Measurements from ENCODE around the gene WNK2.

The WNK2 gene

DNA sequence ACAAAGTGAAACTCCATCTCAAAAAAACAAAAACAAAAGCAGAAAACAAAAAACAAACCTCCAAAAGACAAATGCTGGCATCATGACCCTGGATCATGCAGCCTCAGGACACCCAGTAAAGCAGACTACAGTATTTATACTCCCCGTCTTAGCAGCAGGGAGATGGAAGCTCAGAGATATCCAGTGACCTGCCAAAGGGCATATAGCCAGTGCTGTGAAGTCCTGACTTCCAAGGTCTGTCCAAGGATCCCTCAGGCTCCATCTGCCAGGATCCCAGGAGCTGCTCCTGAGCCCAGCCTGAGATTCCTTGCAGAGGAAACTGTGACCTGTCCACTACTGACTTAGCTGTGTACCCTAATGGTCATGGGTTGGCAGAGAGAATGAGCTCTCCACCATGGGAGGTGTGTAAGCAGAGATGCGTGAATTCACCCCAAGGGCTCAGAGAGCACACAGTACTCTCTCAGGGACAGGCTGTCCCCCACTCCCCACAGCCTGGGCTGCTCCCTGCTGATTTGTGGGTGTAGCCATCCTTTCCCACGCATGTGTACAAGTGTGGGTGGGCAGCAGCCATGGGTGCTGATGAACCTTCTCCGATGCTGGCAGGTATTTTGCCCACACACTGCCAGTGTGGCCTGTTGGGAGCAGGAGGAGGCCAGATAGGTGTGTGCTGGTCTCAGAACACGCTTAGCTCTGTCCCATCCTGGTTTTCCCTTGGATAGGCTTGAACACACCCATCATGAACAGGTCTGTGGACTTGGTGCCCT, 2.1 kb upstream of the WNK2 start:
- DNase-seq (ENCODE audit: low read depth): no peak
- TF ChIP-seq, protein P1, sequence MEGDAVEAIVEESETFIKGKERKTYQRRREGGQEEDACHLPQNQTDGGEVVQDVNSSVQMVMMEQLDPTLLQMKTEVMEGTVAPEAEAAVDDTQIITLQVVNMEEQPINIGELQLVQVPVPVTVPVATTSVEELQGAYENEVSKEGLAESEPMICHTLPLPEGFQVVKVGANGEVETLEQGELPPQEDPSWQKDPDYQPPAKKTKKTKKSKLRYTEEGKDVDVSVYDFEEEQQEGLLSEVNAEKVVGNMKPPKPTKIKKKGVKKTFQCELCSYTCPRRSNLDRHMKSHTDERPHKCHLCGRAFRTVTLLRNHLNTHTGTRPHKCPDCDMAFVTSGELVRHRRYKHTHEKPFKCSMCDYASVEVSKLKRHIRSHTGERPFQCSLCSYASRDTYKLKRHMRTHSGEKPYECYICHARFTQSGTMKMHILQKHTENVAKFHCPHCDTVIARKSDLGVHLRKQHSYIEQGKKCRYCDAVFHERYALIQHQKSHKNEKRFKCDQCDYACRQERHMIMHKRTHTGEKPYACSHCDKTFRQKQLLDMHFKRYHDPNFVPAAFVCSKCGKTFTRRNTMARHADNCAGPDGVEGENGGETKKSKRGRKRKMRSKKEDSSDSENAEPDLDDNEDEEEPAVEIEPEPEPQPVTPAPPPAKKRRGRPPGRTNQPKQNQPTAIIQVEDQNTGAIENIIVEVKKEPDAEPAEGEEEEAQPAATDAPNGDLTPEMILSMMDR (IDR thresholded peaks at IDR 0.05; ENCODE audit: low read depth, low read length): no peak
- TF ChIP-seq, protein P2, sequence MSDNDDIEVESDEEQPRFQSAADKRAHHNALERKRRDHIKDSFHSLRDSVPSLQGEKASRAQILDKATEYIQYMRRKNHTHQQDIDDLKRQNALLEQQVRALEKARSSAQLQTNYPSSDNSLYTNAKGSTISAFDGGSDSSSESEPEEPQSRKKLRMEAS (IDR thresholded peaks at IDR 0.05; ENCODE audit: low read depth, low read length): no peak
- no peak for TF ChIP-seq MYC (IDR thresholded peaks at IDR 0.05; ENCODE audit: low read depth, low read length)
- TF ChIP-seq POLR2A (IDR thresholded peaks at IDR 0.05; ENCODE audit: extremely low read depth, insufficient read length): no peak
- H3K4me3 ChIP-seq (ENCODE audit: low read depth, low read length): no peak overlapping the region

DNA sequence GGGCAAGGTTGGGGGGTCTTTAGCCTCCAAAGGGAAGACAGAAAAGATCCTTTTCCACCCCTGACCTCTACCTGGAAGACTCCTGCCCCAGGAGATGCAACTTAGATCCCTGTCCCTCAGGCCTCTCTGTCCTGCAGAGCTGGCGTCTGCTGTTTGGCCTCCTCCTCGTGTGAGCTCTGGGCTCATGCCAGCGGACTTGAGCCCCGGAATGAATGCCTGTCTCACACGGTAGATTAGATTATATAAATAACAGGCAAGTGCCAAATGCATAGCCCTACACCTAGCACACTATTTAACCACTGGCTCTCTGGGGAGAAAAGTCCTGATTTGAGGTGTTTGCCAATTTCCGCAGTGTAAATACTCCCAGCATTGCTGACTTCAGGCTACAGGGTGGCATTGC, 1.4 kb upstream of the WNK2 start:
- no peak for DNase-seq (ENCODE audit: low read depth)
- no peak overlapping the region for H3K4me3 ChIP-seq (ENCODE audit: low read depth, low read length)
- TF ChIP-seq MYC (IDR thresholded peaks at IDR 0.05; ENCODE audit: low read depth, low read length) (no peak), POLR2A (IDR thresholded peaks at IDR 0.05; ENCODE audit: extremely low read depth, insufficient read length) (no peak)
- TF ChIP-seq, protein P2 (IDR thresholded peaks at IDR 0.05; ENCODE audit: low read depth, low read length): no peak
- TF ChIP-seq, protein P1 (IDR thresholded peaks at IDR 0.05; ENCODE audit: low read depth, low read length): no peak

DNA sequence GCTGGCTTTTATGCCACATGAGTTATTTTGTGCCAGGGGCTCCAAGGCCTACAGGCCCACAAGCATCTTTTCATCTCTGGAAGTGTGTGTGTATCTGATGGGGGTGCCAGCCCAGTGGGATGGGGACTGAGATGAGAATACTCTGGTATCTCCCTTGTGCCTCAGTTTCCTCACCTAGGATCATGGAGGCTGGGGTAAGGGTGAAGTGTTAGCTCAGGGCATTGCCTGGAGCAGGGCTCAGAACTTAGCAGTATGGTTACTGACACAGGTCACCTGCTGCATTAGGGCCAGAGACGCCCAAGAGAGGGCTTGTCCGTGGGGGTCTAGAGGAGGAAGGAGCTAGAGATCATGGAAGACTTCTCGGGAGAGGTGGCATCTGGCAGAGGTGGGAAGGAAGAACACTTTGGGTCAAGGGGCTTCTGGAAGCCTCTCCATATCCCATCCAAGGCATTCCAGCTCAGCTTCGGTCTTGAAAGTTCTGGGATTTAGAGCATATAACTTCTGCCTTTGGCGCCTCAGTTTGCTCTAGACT, 742 bp upstream of the WNK2 start:
- H3K4me3 ChIP-seq (ENCODE audit: low read depth, low read length): no peak overlapping the region

DNA sequence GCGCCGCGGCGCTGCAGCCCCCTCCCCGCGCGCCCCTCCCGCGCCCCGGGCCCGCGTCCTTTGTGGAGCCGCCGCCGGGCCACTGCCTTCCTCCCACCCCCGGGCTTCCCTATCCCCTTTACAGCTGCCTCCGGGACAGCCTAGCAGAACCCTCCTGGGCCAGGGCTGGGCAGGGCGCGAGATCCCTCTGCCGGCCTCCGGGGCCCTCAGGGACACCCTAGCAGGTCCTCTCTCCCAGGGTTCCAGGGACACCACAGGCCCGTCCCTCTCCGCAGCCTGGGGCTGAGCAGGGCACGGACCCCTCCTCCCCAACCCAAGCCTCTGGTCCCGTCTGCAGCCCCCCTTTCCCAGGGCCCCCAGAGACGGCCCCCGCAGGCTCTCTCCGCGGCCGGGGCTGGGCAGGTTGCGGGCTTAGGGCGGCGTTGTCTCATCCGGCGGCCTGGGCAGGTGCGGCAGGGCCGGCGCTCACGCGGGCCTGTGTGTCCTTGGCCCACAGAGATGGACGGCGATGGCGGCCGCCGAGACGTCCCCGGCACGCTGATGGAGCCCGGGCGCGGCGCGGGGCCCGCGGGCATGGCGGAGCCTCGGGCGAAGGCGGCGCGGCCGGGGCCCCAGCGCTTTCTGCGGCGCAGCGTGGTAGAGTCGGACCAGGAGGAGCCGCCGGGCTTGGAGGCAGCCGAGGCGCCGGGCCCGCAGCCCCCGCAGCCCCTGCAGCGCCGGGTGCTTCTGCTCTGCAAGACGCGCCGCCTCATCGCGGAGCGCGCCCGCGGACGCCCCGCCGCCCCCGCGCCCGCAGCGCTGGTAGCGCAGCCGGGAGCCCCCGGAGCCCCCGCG, 710 bp downstream of the WNK2 start:
- no peak overlapping the region for H3K4me3 ChIP-seq (ENCODE audit: low read depth, low read length)
- TF ChIP-seq, protein P2 (IDR thresholded peaks at IDR 0.05; ENCODE audit: low read depth, low read length): no peak
- no peak for TF ChIP-seq POLR2A (IDR thresholded peaks at IDR 0.05; ENCODE audit: extremely low read depth, insufficient read length)
- TF ChIP-seq, protein P1 (IDR thresholded peaks at IDR 0.05; ENCODE audit: low read depth, low read length): no peak
- TF ChIP-seq MYC (IDR thresholded peaks at IDR 0.05; ENCODE audit: low read depth, low read length): no peak
- DNase-seq (ENCODE audit: low read depth): no peak

More for the DNA sequence above, 742 bp upstream of the WNK2 start:
- TF ChIP-seq, protein P1 (IDR thresholded peaks at IDR 0.05; ENCODE audit: low read depth, low read length): no peak
- TF ChIP-seq, protein P2 (IDR thresholded peaks at IDR 0.05; ENCODE audit: low read depth, low read length): no peak
- TF ChIP-seq POLR2A (IDR thresholded peaks at IDR 0.05; ENCODE audit: extremely low read depth, insufficient read length) (no peak), MYC (IDR thresholded peaks at IDR 0.05; ENCODE audit: low read depth, low read length) (no peak)
- DNase-seq (ENCODE audit: low read depth): no peak

DNA sequence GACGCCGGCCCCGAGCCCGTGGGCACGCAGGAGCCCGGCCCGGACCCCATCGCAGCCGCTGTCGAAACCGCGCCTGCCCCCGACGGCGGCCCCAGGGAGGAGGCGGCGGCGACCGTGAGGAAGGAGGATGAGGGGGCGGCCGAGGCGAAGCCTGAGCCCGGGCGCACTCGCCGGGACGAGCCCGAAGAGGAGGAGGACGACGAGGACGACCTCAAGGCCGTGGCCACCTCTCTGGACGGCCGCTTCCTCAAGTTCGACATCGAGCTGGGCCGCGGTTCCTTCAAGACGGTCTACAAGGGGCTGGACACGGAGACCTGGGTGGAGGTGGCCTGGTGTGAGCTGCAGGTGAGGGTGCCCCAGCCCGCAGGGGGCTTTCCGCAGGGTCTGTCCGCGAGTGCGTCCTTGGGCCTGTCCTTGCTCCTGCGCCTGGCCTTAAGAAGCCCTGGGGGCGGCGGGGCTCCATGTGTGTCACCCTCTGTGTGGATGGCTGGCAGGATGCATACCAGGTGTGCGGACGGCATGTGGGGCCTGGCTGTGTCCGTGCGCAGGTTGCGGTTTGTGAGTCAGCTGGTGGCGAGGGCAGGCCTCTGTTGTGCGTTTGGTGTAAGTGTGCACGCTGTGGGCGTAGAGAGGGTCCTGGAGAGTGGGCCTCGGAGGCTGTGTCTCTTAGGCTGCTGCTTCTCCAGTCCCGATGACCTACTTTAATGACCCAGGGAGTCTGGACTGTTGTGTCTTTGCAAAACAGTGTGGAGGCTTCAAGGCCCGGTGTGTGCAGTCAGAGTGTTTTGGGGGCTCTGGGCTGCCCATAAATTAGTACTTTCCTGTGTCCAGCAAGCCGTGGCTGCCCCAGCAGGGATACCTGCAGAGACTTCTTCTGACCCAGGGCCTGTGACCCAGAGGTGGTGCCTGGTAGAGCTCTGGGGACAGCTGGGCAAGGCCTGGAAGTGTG, 1.6 kb downstream of the WNK2 start:
- no peak for DNase-seq (ENCODE audit: low read depth)
- no peak overlapping the region for H3K4me3 ChIP-seq (ENCODE audit: low read depth, low read length)

More for the DNA sequence above, 1.6 kb downstream of the WNK2 start:
- TF ChIP-seq, protein P2 (IDR thresholded peaks at IDR 0.05; ENCODE audit: low read depth, low read length): no peak
- TF ChIP-seq, protein P1 (IDR thresholded peaks at IDR 0.05; ENCODE audit: low read depth, low read length): no peak
- TF ChIP-seq POLR2A (IDR thresholded peaks at IDR 0.05; ENCODE audit: extremely low read depth, insufficient read length) (no peak), MYC (IDR thresholded peaks at IDR 0.05; ENCODE audit: low read depth, low read length) (no peak)
